Thyroid gland (tissue), 4 donors: ENCODE data around the gene UTP14A.

Experiments
- CTCF ChIP-seq, 6 experiments: fragments of 200-600 bp in 3 of 6; fragments of 450-650 bp in 3 of 6; sonication (generic) in 3 of 6; IDR thresholded peaks; one replicate each; pipeline ENCODE4 v1.5.1; 2016 to 2019; ENCODE audit warnings: antibody characterized with exemption in 6 of 6, mild to moderate bottlenecking in 2 of 6, inconsistent platforms in 1 of 6, moderate library complexity in 1 of 6
- POLR2A ChIP-seq, 2 donors: fragments of 450-650 bp; IDR thresholded peaks; one replicate each; pipeline ENCODE4 v1.6.1; 2017; ENCODE audit warnings: antibody characterized with exemption in 2 of 2, mild to moderate bottlenecking in 2 of 2, moderate library complexity in 1 of 2

- TF ChIP-seq POLR2A (IDR thresholded peaks at IDR 0.05) (no peak), CTCF (IDR thresholded peaks at IDR 0.05) (no peak)
These were observed 52.1 kb downstream of the UTP14A start for GRCh38 chrX:129958083-129958465.
